Smooth muscle cell (in vitro differentiated cells): ENCODE measurements around the gene TENT5C. TPM values are rescaled to one million over a fixed set of nuclear protein-coding genes. Genes with fewer than 3 reads are reported as not detected.

Experiments used
- DNase-seq: peaks from one replicate; lab custom pipeline; 2025; ENCODE audit not compliant: unreplicated experiment; lab: John Stamatoyannopoulos, UW
- H2AFZ ChIP-seq: fragments of 200-600 bp; sonication (generic); 2 replicates; pipeline ENCODE4 v1.6.0; 2016; ENCODE audit warnings: antibody characterized with exemption, low read depth, mild to moderate bottlenecking
- H3F3A ChIP-seq: fragments of 200-600 bp; sonication (generic); 2 replicates; pipeline ENCODE4 v1.6.0; 2017; ENCODE audit warnings: antibody characterized with exemption, low read depth
- H3K27ac ChIP-seq: fragments of 200-600 bp; sonication (generic); 2 replicates; pipeline ENCODE4 v1.5.1; 2016; ENCODE audit warnings: low read depth, mild to moderate bottlenecking
- H3K27me3 ChIP-seq: fragments of 200-600 bp; sonication (generic); 2 replicates; pipeline ENCODE4 v1.6.1; 2016; ENCODE audit warnings: low read depth, mild to moderate bottlenecking
- H3K36me3 ChIP-seq: fragments of 200-600 bp; sonication (generic); 2 replicates; pipeline ENCODE4 v1.5.1; 2016; ENCODE audit warnings: low read depth
- H3K4me1 ChIP-seq: fragments of 200-600 bp; sonication (generic); 2 replicates; pipeline ENCODE4 v1.5.1; 2016; ENCODE audit warnings: low read depth
- H3K4me2 ChIP-seq: fragments of 200-600 bp; sonication (generic); 2 replicates; pipeline ENCODE4 v1.6.0; 2016; ENCODE audit warnings: mild to moderate bottlenecking
- H3K4me3 ChIP-seq: fragments of 200-600 bp; sonication (generic); 2 replicates; pipeline ENCODE4 v1.5.1; 2016; ENCODE audit warnings: mild to moderate bottlenecking
- H3K79me2 ChIP-seq: fragments of 200-600 bp; sonication (generic); 2 replicates; pipeline ENCODE4 v1.6.0; 2016; ENCODE audit warnings: low read depth, mild to moderate bottlenecking
- H3K9ac ChIP-seq: fragments of 200-600 bp; sonication (generic); 2 replicates; pipeline ENCODE4 v1.6.0; 2016; ENCODE audit warnings: low read depth
- H3K9me3 ChIP-seq: fragments of 200-600 bp; sonication (generic); replicated peaks from 2 replicates; pipeline ENCODE4 v1.5.1; 2016; ENCODE audit warnings: low read depth
- H4K20me1 ChIP-seq: fragments of 200-600 bp; sonication (generic); 2 replicates; pipeline ENCODE4 v1.6.0; 2016; ENCODE audit warnings: low read depth
- WGBS: methylation state at CpG from one replicate; pipeline ENCODE4 v1.1.7; 2016; ENCODE audit warnings: low lambda C conversion rate; 5-methylcytosine and 5-hydroxymethylcytosine counted together
- polyA plus RNA-seq: library from polyadenylated mRNA; unstranded; fragments of >200 nt; fragmentation: Nextera tagmentation; extraction: Ambion mirVana; gene quantifications from 2 replicates; pipeline ENCODE4 v1.2.1, GENCODE V29; 2016
- total RNA-seq: library from RNA; depleted of rRNA; stranded (reverse); fragments of >200 nt; gene quantifications from 2 replicates; pipeline ENCODE4 v1.2.3, GENCODE V29; 2014
- TF ChIP-seq, protein P1 (sequence below): fragments of 200-600 bp; sonication (generic); IDR thresholded peaks from 2 replicates; pipeline ENCODE4 v1.5.1; 2017; ENCODE audit warnings: borderline replicate concordance, mild to moderate bottlenecking, antibody characterized with exemption; ENCODE audit not compliant: insufficient read depth, poor library complexity, severe bottlenecking

TENT5C gene
- total and polyA plus RNA-seq, 2 experiments from 2014 or later = 5.3 to 5.7 TPM

DNA sequence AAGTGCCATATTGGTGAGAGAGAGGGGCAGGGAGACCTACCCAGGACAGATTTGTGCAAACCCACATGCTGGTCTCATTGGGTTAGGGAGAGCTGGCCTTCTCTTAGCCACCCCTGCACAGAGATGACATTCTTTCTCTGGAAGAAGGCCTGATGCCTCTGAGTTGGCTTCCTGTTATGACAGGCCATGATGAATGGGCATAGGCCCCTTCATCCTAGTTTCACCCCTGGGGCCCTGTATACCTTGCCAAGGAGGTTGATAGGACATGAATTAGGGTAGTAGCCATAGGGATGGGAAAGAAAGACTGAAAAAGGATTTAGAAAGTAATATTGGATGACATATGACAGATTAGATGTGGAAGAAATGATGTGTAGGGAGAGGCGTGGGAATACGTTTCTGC is 46.6 kb downstream of the TENT5C start:
- Histone ChIP-seq H3K27ac (no peak overlapping the region), H3K4me2 (no peak overlapping the region), H4K20me1 (no peaks in the 10 kb centered on the region), H3K4me1 (no peaks in the 10 kb centered on the region), H3K4me3 (no peak overlapping the region), H3K9me3 (no peaks in the 10 kb centered on the region), H3K27me3 (no peaks in the 10 kb centered on the region), H3K9ac (no peak overlapping the region), H3K79me2 (no peaks in the 10 kb centered on the region), H2AFZ (no peak overlapping the region), H3K36me3 (no peaks in the 10 kb centered on the region), H3F3A (peaks cover 4% of the 10 kb centered on the region)
- WGBS = 98% methylated on average over 2 of the region's 2 CpGs
- no peak for DNase-seq
- TF ChIP-seq, protein P1, sequence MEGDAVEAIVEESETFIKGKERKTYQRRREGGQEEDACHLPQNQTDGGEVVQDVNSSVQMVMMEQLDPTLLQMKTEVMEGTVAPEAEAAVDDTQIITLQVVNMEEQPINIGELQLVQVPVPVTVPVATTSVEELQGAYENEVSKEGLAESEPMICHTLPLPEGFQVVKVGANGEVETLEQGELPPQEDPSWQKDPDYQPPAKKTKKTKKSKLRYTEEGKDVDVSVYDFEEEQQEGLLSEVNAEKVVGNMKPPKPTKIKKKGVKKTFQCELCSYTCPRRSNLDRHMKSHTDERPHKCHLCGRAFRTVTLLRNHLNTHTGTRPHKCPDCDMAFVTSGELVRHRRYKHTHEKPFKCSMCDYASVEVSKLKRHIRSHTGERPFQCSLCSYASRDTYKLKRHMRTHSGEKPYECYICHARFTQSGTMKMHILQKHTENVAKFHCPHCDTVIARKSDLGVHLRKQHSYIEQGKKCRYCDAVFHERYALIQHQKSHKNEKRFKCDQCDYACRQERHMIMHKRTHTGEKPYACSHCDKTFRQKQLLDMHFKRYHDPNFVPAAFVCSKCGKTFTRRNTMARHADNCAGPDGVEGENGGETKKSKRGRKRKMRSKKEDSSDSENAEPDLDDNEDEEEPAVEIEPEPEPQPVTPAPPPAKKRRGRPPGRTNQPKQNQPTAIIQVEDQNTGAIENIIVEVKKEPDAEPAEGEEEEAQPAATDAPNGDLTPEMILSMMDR = no peak

DNA sequence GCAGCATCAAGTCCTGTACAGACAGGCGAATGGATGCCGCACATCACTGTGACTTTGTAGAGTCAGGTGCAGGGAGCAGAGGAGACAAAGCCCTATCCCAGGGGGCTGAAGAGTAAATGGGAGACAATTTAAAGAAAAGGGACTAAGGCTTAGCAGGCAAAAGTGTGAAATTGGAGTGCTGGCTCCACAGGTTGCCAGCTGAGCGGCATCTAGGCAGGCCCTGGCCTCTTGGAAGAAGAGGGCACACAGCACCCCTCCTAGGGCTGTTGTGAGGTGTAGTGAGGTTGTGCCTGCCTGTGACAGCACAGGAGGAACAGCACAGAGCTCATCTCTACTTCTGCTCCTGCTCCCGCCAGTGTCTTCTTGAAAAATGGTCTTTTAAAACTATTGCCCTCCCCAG is 47.3 kb downstream of the TENT5C start:
- no peaks in the 10 kb centered on the region for H3K27me3 ChIP-seq
- no peak overlapping the region for H3K9ac ChIP-seq
- H3K4me1 ChIP-seq = no peaks in the 10 kb centered on the region
- no peaks in the 10 kb centered on the region for H4K20me1 ChIP-seq
- no peak overlapping the region for H3K4me2 ChIP-seq
- WGBS = 97% methylated on average over 4 of the region's 4 CpGs
- no peak overlapping the region for H3K27ac ChIP-seq
- peaks cover 4% of the 10 kb centered on the region for H3F3A ChIP-seq
- H3K79me2 ChIP-seq = no peaks in the 10 kb centered on the region
- no peak overlapping the region for H2AFZ ChIP-seq
- no peaks in the 10 kb centered on the region for H3K9me3 ChIP-seq
- TF ChIP-seq, protein P1 = no peak
- no peak for DNase-seq
- no peak overlapping the region for H3K4me3 ChIP-seq
- H3K36me3 ChIP-seq = no peaks in the 10 kb centered on the region

DNA sequence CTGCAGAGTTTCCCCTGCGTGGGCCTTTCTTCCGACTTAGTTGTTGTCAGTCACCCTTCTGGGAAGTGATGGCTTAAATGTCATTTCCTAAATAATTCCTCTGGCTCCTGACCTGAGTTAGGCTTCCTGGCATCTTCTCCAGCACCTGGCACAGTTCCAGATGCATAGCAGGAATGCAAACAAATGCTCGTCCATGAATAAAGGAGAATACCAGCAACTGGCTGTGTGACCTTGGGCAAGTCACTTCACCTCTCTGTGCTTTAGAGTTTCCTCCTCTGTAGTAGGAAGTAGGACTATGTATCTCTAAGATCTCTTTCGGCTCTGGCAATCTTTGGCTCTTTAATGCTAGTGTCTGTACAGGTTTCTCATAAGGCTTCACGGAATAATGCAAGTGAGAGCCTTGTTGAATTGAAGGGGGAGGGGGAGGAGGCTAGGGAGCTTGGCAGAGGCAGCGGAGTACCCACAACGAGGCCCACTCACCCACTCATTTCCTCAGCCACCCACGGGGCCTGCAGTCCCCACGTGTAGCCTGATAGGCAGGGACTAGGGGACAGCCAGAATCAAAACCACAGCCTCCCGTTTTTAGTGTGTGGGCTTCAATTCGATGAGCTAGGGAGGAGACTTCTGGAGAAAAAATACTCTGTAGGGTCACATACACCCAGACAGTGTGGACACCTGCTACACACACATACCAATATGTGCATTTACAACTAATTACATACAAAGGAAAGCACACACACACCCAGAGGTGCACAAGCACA is 48.1 kb downstream of the TENT5C start:
- no peak for DNase-seq
- no peaks in the 10 kb centered on the region for H3K4me1 ChIP-seq
- H3K79me2 ChIP-seq = no peaks in the 10 kb centered on the region
- H4K20me1 ChIP-seq = no peaks in the 10 kb centered on the region
- no peak overlapping the region for H3K4me3 ChIP-seq
- H3K36me3 ChIP-seq = no peaks in the 10 kb centered on the region
- no peaks in the 10 kb centered on the region for H3K27me3 ChIP-seq
- H2AFZ ChIP-seq = no peak overlapping the region
- TF ChIP-seq, protein P1 = no peak
- H3K27ac ChIP-seq = no peak overlapping the region
- 52% methylated on average over 11 of the region's 11 CpGs for WGBS
- H3K9ac ChIP-seq = no peak overlapping the region
- H3K9me3 ChIP-seq = no peaks in the 10 kb centered on the region
- no peak overlapping the region for H3K4me2 ChIP-seq
- peaks cover 4% of the 10 kb centered on the region for H3F3A ChIP-seq

DNA sequence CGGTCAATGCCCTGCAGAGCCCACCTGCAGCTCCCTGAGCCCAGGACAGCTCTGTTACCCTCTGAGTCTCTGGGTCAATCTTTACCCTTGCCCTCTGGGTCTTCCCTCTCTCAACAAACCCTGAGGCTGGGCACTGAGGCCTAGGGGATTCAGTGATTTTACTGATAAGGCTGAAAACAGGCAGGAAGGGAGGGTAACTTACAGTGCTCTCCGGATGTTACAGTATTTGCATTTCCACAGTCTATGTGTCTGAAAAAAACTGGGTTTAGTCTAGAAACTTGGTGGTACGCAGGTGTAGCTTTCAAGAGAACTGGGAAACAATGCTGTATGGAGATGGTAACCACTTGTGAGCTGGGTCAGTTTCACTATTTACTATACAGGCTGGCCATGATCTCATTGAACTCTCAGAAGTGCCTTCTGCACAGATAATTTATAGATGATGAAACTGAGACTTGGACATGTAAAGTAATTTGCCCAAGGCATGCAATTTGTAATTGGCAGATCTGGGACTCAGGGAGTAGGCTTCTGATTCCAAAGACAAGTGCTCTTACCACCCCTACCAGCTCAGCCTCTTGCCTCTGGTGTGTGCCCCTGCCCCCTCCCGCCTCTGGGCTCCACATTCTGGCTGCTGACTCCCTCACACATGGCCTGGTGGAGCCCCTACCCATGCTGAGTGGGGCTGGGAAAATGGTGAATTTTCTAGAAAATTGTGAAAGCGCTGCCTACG is 48.8 kb downstream of the TENT5C start:
- Histone ChIP-seq H3F3A (peaks cover 4% of the 10 kb centered on the region), H3K4me1 (no peaks in the 10 kb centered on the region), H3K9ac (no peak overlapping the region), H3K79me2 (no peaks in the 10 kb centered on the region), H3K27me3 (no peaks in the 10 kb centered on the region), H3K9me3 (no peaks in the 10 kb centered on the region), H3K4me2 (no peak overlapping the region), H3K36me3 (no peaks in the 10 kb centered on the region), H3K27ac (no peak overlapping the region), H2AFZ (no peak overlapping the region), H3K4me3 (no peak overlapping the region), H4K20me1 (no peaks in the 10 kb centered on the region)
- TF ChIP-seq, protein P1 = no peak
- WGBS = 73% methylated on average over 6 of the region's 6 CpGs
- no peak for DNase-seq
